ENCODE results near the gene FGD5.

The FGD5 gene

DNA sequence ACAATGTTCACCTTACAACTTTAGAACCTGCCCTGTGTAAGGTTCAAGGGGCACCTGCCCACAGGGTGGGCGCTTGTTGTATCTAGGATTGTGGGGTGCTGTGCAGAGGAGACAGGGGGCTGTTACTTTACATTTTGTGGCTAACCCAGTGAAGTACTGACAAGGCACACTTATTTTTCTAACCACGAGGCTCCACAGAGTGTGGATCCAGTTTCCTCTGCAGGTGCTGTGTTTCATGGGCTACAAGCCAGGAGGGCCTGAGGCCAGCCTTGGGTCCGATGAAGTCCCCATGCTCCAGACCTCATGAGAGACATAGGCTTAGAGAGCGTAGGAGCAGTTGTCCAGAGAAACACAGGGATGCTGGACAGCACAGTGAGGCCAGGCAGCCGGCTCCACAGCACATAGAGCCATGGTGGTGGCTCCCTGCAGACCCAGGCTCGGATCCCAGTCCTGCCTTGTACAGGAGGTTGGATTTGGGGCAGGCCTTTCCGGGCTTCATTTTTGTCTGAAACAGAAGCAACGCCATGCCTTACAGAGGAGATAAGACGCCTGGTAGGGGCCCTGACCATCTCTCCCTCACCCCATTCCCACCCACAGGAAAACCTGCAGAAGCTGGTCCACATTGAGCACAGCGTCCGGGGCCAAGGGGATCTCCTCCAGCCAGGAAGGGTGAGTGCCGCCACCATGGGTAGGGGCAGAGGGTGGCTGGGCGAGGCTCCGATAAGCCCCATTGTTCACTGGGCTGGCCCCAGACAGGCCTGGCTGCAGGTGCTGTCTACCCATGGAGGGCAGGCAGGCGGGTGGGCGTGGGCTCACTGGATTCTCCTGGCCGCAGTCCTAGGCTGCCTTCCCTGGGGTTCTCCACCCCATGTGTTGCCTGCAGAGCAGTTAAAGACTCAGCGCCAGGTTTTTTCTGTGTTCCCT is 88.5 kb downstream of the FGD5 start:
- no peaks in the 10 kb centered on the region for H3K4me1 ChIP-seq (ENCODE audit: control insufficient read depth, insufficient read depth, low read length, poor library complexity, severe bottlenecking)
- H3K27ac ChIP-seq (ENCODE audit: low read depth, low read length, severe bottlenecking), result no peak overlapping the region
- H3K9me3 ChIP-seq (ENCODE audit: control insufficient read depth, low read length), result no peaks in the 10 kb centered on the region
- 93 to 94% methylated on average over 10 to 11 of the region's 18 CpGs for whole genome bisulfite sequencing, 2 experiments (ENCODE audit: insufficient coverage in 2 of 2)
- no peak overlapping the region for H3K4me3 ChIP-seq (ENCODE audit: extremely low read depth, insufficient read depth, low read length, poor library complexity, severe bottlenecking)
- H3K36me3 ChIP-seq (ENCODE audit: control insufficient read depth, insufficient read depth, low read length), result peaks cover 28% of the 10 kb centered on the region

DNA sequence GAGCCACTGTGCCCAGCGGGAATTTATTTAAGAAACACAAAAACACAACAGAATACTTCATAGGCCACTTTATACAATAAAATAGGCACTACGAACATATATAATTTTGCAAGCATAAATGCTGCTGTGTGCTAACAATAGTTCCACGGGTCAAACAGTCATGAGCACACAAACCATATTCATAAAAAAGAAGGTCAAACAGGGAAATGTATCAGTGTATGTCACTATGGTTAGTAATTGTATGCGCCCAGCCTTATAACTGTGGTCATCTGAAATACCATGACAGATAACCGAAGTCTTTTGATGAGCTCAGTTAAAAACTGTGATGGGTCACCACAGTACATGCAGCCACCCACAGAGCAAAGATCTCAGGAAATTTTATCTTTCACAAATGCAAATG is 90.5 kb downstream of the FGD5 start:
- Histone ChIP-seq H3K9me3 (ENCODE audit: control insufficient read depth, low read length) (no peaks in the 10 kb centered on the region), H3K4me3 (ENCODE audit: extremely low read depth, insufficient read depth, low read length, poor library complexity, severe bottlenecking) (no peak overlapping the region), H3K27ac (ENCODE audit: low read depth, low read length, severe bottlenecking) (no peak overlapping the region), H3K4me1 (ENCODE audit: control insufficient read depth, insufficient read depth, low read length, poor library complexity, severe bottlenecking) (no peaks in the 10 kb centered on the region), H3K36me3 (ENCODE audit: control insufficient read depth, insufficient read depth, low read length) (peaks cover 21% of the 10 kb centered on the region)
- 96% methylated on average over 3 of the region's 5 CpGs; no CpG with 5 or more reads in 1 of the 2 experiments for WGBS, 2 experiments (ENCODE audit: insufficient coverage in 2 of 2)

DNA sequence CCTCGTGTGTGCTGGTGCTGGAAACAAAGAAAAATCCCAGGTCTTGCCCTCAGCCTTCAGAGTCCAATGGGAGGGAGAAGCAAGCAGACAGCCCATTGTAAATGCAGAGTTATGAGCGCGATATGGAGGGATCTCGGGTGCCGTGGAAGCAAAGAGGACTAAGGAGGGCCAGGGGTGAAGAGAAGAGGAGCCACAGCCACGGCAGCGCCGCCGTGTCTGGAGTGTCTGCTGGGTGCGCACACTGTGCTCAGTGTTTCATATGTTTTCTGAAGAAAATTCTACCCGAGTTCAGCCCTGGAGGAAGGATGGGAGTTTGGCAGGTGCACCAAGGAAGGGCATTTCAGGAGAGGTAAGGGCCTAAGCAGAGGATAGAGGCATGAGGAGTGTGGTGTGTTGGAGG is 92.9 kb downstream of the FGD5 start:
- Histone ChIP-seq H3K36me3 (ENCODE audit: control insufficient read depth, insufficient read depth, low read length) (peaks cover 12% of the 10 kb centered on the region), H3K9me3 (ENCODE audit: control insufficient read depth, low read length) (no peaks in the 10 kb centered on the region), H3K4me3 (ENCODE audit: extremely low read depth, insufficient read depth, low read length, poor library complexity, severe bottlenecking) (no peak overlapping the region), H3K27ac (ENCODE audit: low read depth, low read length, severe bottlenecking) (no peak overlapping the region), H3K4me1 (ENCODE audit: control insufficient read depth, insufficient read depth, low read length, poor library complexity, severe bottlenecking) (no peaks in the 10 kb centered on the region)
- WGBS, 2 experiments (ENCODE audit: insufficient coverage in 2 of 2), result 89 to 91% methylated on average over 9 to 11 of the region's 11 CpGs

DNA sequence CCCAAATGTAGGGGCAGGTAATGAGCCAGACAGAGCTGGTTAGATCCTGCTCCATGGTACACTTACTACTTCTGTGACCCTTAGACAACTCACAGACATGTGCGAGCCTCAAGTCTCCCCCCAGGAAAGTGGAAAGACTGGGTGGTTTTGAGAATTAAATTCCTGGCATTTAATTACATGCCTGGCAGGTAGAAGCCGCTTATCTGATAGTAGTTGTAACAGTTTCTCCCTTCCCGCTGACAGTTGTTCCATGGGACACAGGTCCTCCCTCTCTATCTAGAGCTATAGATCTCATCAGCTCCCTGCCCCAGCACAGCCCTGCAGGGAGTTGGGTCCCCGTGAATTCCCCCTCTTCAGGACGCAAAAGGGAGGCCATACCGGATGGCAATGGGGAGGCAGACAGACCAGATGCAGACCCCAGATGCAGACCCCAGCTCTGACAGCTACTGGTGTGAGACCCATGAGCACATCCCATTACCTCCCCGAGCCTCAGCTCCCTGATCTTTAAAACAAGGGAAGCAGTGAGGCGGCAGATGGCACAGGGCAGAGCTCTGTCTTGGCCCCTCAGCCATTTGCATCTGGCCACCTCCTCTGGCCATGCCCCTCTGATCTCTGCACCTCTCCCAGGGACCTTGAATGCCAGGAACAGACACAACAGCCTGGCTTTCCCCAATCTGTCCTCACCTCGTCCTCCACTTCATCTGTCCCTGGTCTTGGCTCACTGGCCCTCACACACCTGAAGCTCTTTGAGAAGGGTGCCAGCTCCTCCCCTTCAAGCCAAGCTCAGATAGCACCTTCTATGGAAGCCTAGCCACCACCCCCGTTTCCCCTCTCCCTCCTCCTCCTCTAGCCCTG is 94.5 kb downstream of the FGD5 start:
- Histone ChIP-seq H3K9me3 (ENCODE audit: control insufficient read depth, low read length) (no peaks in the 10 kb centered on the region), H3K36me3 (ENCODE audit: control insufficient read depth, insufficient read depth, low read length) (peaks cover 5% of the 10 kb centered on the region), H3K27ac (ENCODE audit: low read depth, low read length, severe bottlenecking) (no peak overlapping the region), H3K4me1 (ENCODE audit: control insufficient read depth, insufficient read depth, low read length, poor library complexity, severe bottlenecking) (no peaks in the 10 kb centered on the region), H3K4me3 (ENCODE audit: extremely low read depth, insufficient read depth, low read length, poor library complexity, severe bottlenecking) (no peak overlapping the region)
- WGBS, 2 experiments (ENCODE audit: insufficient coverage in 2 of 2), result 76 to 79% methylated on average over 4 to 8 of the region's 10 CpGs

DNA sequence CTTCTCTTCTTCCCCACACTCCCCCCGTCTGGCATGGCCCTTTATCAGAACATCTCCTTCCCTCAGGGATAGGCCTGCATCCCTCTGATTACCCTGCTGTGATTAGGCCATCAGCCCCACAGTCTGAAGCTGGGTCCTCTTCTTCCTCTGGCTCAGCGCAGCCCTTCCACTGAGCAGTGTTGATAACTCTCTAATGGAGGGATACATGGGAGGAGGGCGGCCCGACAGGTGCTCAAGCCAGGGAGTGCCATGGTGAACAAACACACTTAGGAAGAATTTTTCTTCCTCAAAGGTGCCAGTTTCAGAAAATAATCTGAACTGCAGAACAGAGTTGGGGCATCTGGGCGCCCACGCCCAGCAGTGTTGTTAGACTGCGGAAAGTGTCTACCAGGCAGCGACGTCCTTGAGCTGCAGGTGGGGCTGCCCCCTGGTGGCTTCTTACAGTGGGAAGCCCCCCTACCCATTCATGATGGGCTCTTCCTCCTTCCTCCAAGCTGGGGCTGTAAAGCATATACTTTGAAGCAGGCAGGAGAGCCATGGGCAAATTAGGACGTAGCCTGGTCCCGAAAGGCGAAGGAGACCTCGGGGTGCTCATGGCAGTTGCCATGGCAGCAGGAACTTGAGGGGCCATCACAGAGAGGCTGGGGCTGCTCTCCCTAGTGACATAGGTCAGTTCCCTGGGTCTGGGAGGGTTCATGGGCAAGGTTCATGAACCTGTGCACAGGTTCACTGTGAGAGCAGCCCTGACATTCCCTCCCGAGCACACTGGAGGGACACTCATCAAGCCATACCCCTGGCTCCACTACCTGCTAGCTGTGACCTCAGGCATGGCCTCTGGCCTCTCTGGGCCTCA is 95.4 kb downstream of the FGD5 start:
- WGBS, 2 experiments (ENCODE audit: insufficient coverage in 2 of 2), result 81 to 82% methylated on average over 12 of the region's 14 CpGs

DNA sequence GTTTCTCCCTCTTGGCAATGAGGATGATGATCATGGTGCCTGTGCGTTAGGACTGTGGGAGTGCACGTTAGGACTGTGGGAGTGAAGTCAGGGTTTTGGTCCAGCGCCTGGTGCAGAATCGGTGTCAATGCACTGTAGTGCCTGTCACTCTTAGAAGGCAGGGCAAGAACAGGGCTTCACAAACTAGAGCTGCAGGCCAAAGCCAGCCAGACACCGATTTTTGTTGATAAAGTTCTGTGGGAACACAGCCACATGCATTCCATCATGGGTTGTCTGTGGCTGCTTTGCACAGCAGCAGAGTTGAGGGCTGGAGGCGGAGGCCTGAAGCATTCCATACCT is 96.0 kb downstream of the FGD5 start:
- H3K4me3 ChIP-seq (ENCODE audit: extremely low read depth, insufficient read depth, low read length, poor library complexity, severe bottlenecking), result no peak overlapping the region
- H3K36me3 ChIP-seq (ENCODE audit: control insufficient read depth, insufficient read depth, low read length), result peaks cover 5% of the 10 kb centered on the region
- H3K4me1 ChIP-seq (ENCODE audit: control insufficient read depth, insufficient read depth, low read length, poor library complexity, severe bottlenecking), result no peaks in the 10 kb centered on the region
- no peaks in the 10 kb centered on the region for H3K9me3 ChIP-seq (ENCODE audit: control insufficient read depth, low read length)
- WGBS, 2 experiments (ENCODE audit: insufficient coverage in 2 of 2), result 75 to 84% methylated on average over 3 to 4 of the region's 6 CpGs
- no peak overlapping the region for H3K27ac ChIP-seq (ENCODE audit: low read depth, low read length, severe bottlenecking)

More for the DNA sequence above, 95.4 kb downstream of the FGD5 start:
- H3K4me3 ChIP-seq (ENCODE audit: extremely low read depth, insufficient read depth, low read length, poor library complexity, severe bottlenecking), result no peak overlapping the region
- peaks cover 5% of the 10 kb centered on the region for H3K36me3 ChIP-seq (ENCODE audit: control insufficient read depth, insufficient read depth, low read length)
- no peaks in the 10 kb centered on the region for H3K4me1 ChIP-seq (ENCODE audit: control insufficient read depth, insufficient read depth, low read length, poor library complexity, severe bottlenecking)
- H3K27ac ChIP-seq (ENCODE audit: low read depth, low read length, severe bottlenecking), result no peak overlapping the region
- H3K9me3 ChIP-seq (ENCODE audit: control insufficient read depth, low read length), result no peaks in the 10 kb centered on the region

DNA sequence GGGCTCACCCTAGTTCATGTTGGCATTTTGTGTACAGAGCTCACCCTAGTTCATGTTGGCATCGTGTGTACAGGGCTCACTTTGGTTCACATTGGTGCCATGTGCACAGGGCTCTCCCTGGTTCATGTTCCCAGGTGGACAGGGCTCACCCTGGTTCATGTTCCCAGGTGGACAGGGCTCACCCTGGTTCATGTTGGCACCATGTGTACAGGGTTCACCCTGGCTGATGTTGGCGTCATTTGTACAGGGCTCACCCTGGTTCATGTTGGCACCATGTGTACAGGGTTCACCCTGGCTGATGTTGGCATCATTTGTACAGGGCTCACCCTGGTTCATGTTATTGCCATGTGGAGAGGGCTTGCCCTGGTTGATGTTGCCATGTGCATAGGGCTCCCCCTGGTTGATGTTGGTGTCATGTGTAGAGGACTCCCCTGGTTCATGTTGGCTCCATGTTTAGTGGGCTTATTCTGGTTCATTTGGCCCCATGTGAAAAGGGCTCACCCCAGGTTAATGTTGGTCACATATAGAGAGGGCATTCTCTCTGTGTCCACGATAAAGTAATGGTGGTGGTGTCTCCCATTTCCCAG is 97.0 kb downstream of the FGD5 start:
- peaks cover 4% of the 10 kb centered on the region for H3K36me3 ChIP-seq (ENCODE audit: control insufficient read depth, insufficient read depth, low read length)
- 91 to 92% methylated on average over 3 of the region's 3 CpGs for WGBS, 2 experiments (ENCODE audit: insufficient coverage in 2 of 2)

DNA sequence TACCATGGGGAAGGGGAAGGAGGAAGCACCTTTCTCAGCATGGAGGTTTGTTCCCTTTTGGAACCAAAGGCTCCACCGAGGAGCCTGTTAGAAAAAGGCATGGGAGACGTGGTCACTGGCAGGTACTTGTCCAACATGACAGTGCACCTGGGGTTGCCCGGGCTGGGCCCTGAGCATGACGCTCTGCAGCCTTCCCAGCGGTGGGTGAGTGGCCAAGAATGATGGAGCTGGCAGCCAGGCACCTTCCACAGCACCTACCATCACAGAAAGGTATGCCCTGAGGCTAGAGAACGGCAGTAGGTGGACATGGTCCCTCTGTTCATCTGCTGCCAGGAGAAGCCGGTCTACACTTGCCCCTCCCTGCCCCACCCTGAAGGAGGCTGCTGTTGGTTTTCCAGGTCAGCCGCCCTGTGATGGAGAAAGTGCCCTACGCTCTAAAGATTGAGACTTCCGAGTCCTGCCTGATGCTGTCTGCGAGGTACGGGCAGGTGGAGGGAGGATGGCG is 99.6 kb downstream of the FGD5 start:
- 89 to 91% methylated on average over 13 of the region's 13 CpGs for WGBS, 2 experiments (ENCODE audit: insufficient coverage in 2 of 2)
- H3K4me3 ChIP-seq (ENCODE audit: extremely low read depth, insufficient read depth, low read length, poor library complexity, severe bottlenecking), result no peak overlapping the region
- H3K9me3 ChIP-seq (ENCODE audit: control insufficient read depth, low read length), result no peaks in the 10 kb centered on the region
- no peak overlapping the region for H3K27ac ChIP-seq (ENCODE audit: low read depth, low read length, severe bottlenecking)
- peaks cover 4% of the 10 kb centered on the region for H3K4me1 ChIP-seq (ENCODE audit: control insufficient read depth, insufficient read depth, low read length, poor library complexity, severe bottlenecking)
- H3K36me3 ChIP-seq (ENCODE audit: control insufficient read depth, insufficient read depth, low read length), result no peaks in the 10 kb centered on the region

More for the DNA sequence above, 97.0 kb downstream of the FGD5 start:
- no peaks in the 10 kb centered on the region for H3K9me3 ChIP-seq (ENCODE audit: control insufficient read depth, low read length)
- no peak overlapping the region for H3K27ac ChIP-seq (ENCODE audit: low read depth, low read length, severe bottlenecking)
- no peaks in the 10 kb centered on the region for H3K4me1 ChIP-seq (ENCODE audit: control insufficient read depth, insufficient read depth, low read length, poor library complexity, severe bottlenecking)
- H3K4me3 ChIP-seq (ENCODE audit: extremely low read depth, insufficient read depth, low read length, poor library complexity, severe bottlenecking), result no peak overlapping the region

DNA sequence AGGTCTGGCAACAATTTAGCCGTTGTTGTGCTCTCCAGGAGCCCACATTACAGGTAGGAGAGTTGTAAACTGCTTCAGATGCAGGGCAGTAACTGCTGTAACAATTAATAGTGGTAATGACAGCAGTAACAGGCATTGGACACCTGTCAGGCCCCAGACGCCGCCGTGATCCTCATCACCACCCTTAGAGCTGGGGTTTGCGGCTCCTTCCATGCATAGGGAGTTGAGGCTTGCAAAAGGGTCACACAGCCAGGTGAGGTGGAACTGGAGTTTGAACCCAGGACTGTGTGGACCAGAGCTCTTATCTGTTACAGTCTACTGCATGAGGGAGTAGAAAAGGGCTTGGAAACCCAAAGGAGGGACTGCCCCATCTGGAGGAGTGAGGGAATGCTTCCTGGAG is 101.8 kb downstream of the FGD5 start:
- no peak overlapping the region for H3K4me3 ChIP-seq (ENCODE audit: extremely low read depth, insufficient read depth, low read length, poor library complexity, severe bottlenecking)
- H3K9me3 ChIP-seq (ENCODE audit: control insufficient read depth, low read length), result no peaks in the 10 kb centered on the region
- peaks cover 4% of the 10 kb centered on the region for H3K4me1 ChIP-seq (ENCODE audit: control insufficient read depth, insufficient read depth, low read length, poor library complexity, severe bottlenecking)
- no peak overlapping the region for H3K27ac ChIP-seq (ENCODE audit: low read depth, low read length, severe bottlenecking)
- 98 to 100% methylated on average over 1 to 5 of the region's 5 CpGs for WGBS, 2 experiments (ENCODE audit: insufficient coverage in 2 of 2)
- no peaks in the 10 kb centered on the region for H3K36me3 ChIP-seq (ENCODE audit: control insufficient read depth, insufficient read depth, low read length)

Data from mesodermal cell (in vitro differentiated cells).